Body of pancreas (tissue), 4 donors: ENCODE data around the gene RECQL5. TPM values are rescaled to one million over a fixed set of nuclear protein-coding genes. Genes with fewer than 3 reads are reported as not detected.

ENCODE experiments used
- ATAC-seq: fragments of 150-250 bp; one replicate; pipeline ENCODE4 v1.9.1; 2016
- DNase-seq, 4 donors: peaks; one replicate each; pipeline ENCODE4 v3.0.0-alpha.2; 2019
- H3K27ac ChIP-seq, 4 donors: fragments of 200-600 bp; sonication (generic); 1 replicate in 3 of 4; 2 replicates in 1 of 4; pipeline versions ENCODE4 v1.5.1 to v1.6.1; 2016 to 2019; ENCODE audit warnings: mild to moderate bottlenecking in 1 of 4, mixed read lengths in 1 of 4, moderate library complexity in 1 of 4
- H3K27me3 ChIP-seq, 2 donors: fragments of 200-600 bp; sonication (generic); one replicate each; pipeline ENCODE4 v1.6.0; 2016; ENCODE audit warnings: mild to moderate bottlenecking in 1 of 2
- H3K36me3 ChIP-seq, 2 donors: fragments of 200-600 bp; sonication (generic); replicated peaks in 1 of 2; 2 replicates each; pipeline ENCODE4 v1.5.1; 2016; ENCODE audit warnings: low read depth in 2 of 2; ENCODE audit not compliant: insufficient read depth in 1 of 2
- H3K4me1 ChIP-seq: fragments of 200-600 bp; sonication (generic); one replicate; pipeline ENCODE4 v1.6.0; 2016
- H3K4me3 ChIP-seq, 2 donors: fragments of 200-600 bp; sonication (generic); 1 replicate in 1 of 2; 2 replicates in 1 of 2; pipeline ENCODE4 v1.5.1; 2016 to 2019
- H3K9me3 ChIP-seq, 3 donors: fragments of 200-600 bp; sonication (generic); 1 replicate in 2 of 3; 2 replicates in 1 of 3; pipeline ENCODE4 v1.5.1; 2016
- CTCF ChIP-seq, 7 experiments: fragments of 450-650 bp in 4 of 7; fragments of 200-600 bp in 3 of 7; sonication (generic) in 3 of 7; IDR thresholded peaks; one replicate each; pipeline ENCODE4 v1.5.1; 2016 to 2019; ENCODE audit warnings: antibody characterized with exemption in 7 of 7
- POLR2A ChIP-seq, 3 donors: fragments of 450-650 bp; IDR thresholded peaks; one replicate each; pipeline ENCODE4 v1.6.1; 2016; ENCODE audit warnings: antibody characterized with exemption in 3 of 3, mild to moderate bottlenecking in 2 of 3
- WGBS, 2 donors: methylation state at CpG; one replicate each; pipeline ENCODE4 v1.1.5; 2017; 5-methylcytosine and 5-hydroxymethylcytosine counted together
- intact Hi-C: fragments of 100-400 bp; cut with DNase I; formaldehyde crosslinking; loops from one replicate; pipeline ENCODE4 v1.15.1; 2023
- total RNA-seq, 2 donors: library from RNA; depleted of rRNA; stranded (reverse); fragments of >200 nt; gene quantifications; one replicate each; pipeline ENCODE4 v1.1.0, GENCODE V29; 2016

Gene RECQL5
- total RNA-seq, 2 donors from 2014 or later: 8.6 to 38.6 TPM

DNA sequence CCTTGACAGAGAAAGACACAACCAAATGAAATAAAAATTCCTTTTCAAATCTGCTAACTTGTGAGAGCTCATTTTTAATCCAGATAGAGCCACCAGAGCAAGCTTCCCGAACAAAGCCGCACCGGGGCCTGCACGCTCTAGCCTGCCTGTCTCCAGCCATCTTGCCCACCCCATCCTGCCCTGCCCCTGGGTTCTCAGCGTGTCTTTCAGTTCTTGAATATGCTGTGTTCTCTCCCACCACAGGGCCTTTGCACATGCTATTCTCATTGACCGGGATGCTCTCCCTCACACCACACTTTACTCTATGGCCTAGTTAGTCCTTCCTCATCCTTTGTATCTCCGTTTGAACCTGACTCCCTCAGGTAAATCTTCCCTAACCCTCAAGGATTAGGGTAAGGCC is 19.0 kb downstream of the RECQL5 start:
- no peaks in the 10 kb centered on the region for H3K27me3 ChIP-seq
- H3K36me3 ChIP-seq: no peaks in the 10 kb centered on the region
- TF ChIP-seq POLR2A (IDR thresholded peaks at IDR 0.05) (no peak), CTCF (IDR thresholded peaks at IDR 0.05) (no peak)
- H3K27ac ChIP-seq: peak overlapping the region in 2 of 4 donors; percentile 92 to 96
- intact Hi-C loops: no loop called here
- no peak for DNase-seq
- no peak overlapping the region for H3K4me3 ChIP-seq
- no peaks in the 10 kb centered on the region for H3K9me3 ChIP-seq
- H3K4me1 ChIP-seq: peaks cover 36% of the 10 kb centered on the region
- 96 to 100% methylated on average over 7 of the region's 7 CpGs for WGBS, 2 donors
- ATAC-seq: no peak

GRCh38 chr17:75647061-75647460 is 19.9 kb downstream of the RECQL5 start:
- Histone ChIP-seq H3K4me3 (no peak overlapping the region), H3K27me3 (no peaks in the 10 kb centered on the region), H3K36me3 (no peaks in the 10 kb centered on the region), H3K27ac (peak overlapping the region; percentile 92 to 98 (median 96)), H3K4me1 (peaks cover 44% of the 10 kb centered on the region), H3K9me3 (no peaks in the 10 kb centered on the region)
- ATAC-seq (no peak), DNase-seq (no peak)
- WGBS, 2 donors: 80 to 91% methylated on average over 7 of the region's 7 CpGs
- TF ChIP-seq CTCF (IDR thresholded peaks at IDR 0.05) (no peak), POLR2A (IDR thresholded peaks at IDR 0.05) (no peak)
- intact Hi-C loops: no loop called here

GRCh38 chr17:75646638-75646992 is 20.3 kb downstream of the RECQL5 start:
- DNase-seq (no peak), ATAC-seq (no peak)
- Histone ChIP-seq H3K4me1 (peaks cover 49% of the 10 kb centered on the region), H3K9me3 (no peaks in the 10 kb centered on the region), H3K27ac (peak overlapping the region; percentile 92 to 98 (median 96)), H3K27me3 (no peaks in the 10 kb centered on the region), H3K4me3 (no peak overlapping the region), H3K36me3 (no peaks in the 10 kb centered on the region)
- no peak for TF ChIP-seq CTCF (IDR thresholded peaks at IDR 0.05)
- 63 to 74% methylated on average over 4 to 6 of the region's 6 CpGs for WGBS, 2 donors
- intact Hi-C loops: no loop called here

DNA sequence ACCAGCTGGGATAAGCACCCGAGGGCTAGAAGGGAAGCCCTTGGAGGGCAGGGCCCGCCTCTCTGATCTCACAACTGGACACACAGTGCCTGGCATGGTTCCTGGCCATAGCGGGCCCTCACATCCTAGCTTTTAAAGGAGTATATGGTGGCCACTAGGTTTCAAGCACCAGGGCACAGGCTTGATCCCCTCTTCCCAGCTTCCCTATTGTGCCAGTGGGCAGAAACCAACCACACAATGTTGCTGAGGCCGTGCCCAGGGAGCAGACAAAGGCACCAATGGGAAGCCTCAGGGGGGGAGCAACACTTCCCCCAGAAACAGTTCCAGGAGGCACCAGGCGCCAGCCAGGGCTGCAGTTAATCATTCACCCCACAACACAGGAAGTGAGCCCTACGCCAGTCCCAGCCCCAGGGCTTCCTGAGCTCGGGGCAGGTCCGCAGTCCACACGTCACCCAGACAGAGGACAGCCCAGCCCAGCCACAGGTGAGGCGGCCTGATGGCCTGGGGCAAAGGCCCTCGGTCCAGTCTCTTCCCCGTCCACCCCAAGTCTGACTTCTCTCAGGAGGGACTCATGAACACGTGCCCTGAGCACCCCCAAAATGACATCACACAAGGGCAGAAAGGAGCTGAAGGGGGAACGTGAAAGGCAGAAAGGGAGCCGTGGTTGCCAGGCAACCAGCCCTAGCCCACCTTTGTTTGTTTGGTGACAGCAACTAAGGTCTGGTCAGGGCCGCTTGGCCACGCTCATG is 20.9 kb downstream of the RECQL5 start:
- H3K27ac ChIP-seq: peak overlapping the region; percentile 92 to 98 (median 96)
- no peaks in the 10 kb centered on the region for H3K27me3 ChIP-seq
- WGBS, 2 donors: 9 to 16% methylated on average over 13 to 17 of the region's 17 CpGs
- H3K36me3 ChIP-seq: no peaks in the 10 kb centered on the region
- H3K4me3 ChIP-seq: no peak overlapping the region
- H3K9me3 ChIP-seq: no peaks in the 10 kb centered on the region
- TF ChIP-seq POLR2A (IDR thresholded peaks at IDR 0.05) (peak; percentile 76 to 92 (median 91)), CTCF (IDR thresholded peaks at IDR 0.05) (peak in 1 of 7 experiments; percentile 11)
- DNase-seq (peak; percentile 90 to 97 (median 95)), ATAC-seq (peak; percentile 96)
- peaks cover 54% of the 10 kb centered on the region for H3K4me1 ChIP-seq
- intact Hi-C loops: no loop called here

DNA sequence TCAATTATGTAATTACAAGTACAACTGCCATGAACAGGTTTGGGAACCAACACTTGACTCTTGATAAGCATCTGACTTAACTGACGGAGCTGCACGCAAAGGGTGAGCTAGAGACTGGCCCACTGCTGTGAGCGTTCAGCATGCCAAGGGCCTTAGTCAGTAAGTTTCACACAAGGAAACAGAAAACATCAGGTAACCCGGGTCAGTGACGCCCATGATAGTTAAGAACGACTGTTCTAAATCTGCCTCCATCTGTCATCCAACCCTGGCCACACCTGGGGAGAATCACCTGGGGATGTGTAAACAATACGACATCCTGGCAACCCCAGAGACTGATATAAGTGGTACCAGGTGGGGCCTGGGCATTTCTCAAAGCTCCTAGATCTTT is 21.5 kb downstream of the RECQL5 start:
- Histone ChIP-seq H3K27ac (peak overlapping the region; percentile 92 to 98 (median 96)), H3K36me3 (no peaks in the 10 kb centered on the region), H3K27me3 (no peaks in the 10 kb centered on the region), H3K9me3 (no peaks in the 10 kb centered on the region), H3K4me1 (peaks cover 54% of the 10 kb centered on the region), H3K4me3 (no peak overlapping the region)
- 21 to 45% methylated on average over 5 to 7 of the region's 7 CpGs for WGBS, 2 donors
- no peak for TF ChIP-seq CTCF (IDR thresholded peaks at IDR 0.05)
- no peak for TF ChIP-seq POLR2A (IDR thresholded peaks at IDR 0.05)
- intact Hi-C loops: no loop called here
- DNase-seq: peak; percentile 51 to 80 (median 69)
- ATAC-seq: peak; percentile 52
